Neural cell (in vitro differentiated cells): ENCODE measurements around the gene OR13C8.

ENCODE experiments used
- CTCF ChIP-seq: fragments of 450-650 bp; IDR thresholded peaks from 2 replicates; pipeline ENCODE4 v1.5.1; 2014; ENCODE audit warnings: antibody characterized with exemption, mild to moderate bottlenecking, moderate library complexity; ENCODE audit not compliant: poor library complexity, severe bottlenecking
- EZH2 ChIP-seq: fragments of 200-600, 300-800 bp; shearing (Covaris generic), sonication (generic); IDR thresholded peaks from 2 replicates; pipeline ENCODE4 v1.6.1; 2014; ENCODE audit warnings: antibody characterized with exemption, low read length, borderline replicate concordance, mild to moderate bottlenecking; ENCODE audit not compliant: insufficient read depth, poor library complexity, severe bottlenecking
- RAD21 ChIP-seq: fragments of 450-650 bp; conservative IDR thresholded peaks from 2 replicates; pipeline ENCODE4 v1.6.1; 2014; ENCODE audit warnings: antibody characterized with exemption, mild to moderate bottlenecking, moderate library complexity

GRCh38 chr9:104617418-104617817 is 48.5 kb downstream of the OR13C8 start:
- TF ChIP-seq CTCF (no peak), EZH2 (no peak), RAD21 (no peak)
